ENCODE data around the gene DNAL1.

DNA sequence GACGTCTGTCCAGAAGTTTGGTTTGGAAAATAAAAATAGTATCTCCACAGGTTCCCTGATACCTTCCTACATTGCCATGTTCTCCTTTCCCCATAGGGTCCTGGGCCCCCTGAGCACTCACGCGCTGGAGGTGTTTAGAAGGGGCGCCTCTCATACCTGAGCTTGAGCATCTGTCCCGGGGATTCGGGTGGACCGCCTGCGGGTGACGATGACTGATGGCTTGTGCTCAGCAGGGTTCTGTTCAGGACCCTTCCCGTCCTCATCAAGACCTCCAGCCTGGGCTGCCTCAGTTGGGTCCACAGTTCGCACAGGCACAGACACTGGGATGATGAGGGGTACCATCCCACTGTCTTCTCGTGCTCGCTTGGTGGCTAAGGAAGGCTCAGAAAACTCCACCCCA is 92.1 kb downstream of the DNAL1 start:
- TF ChIP-seq, protein P1, sequence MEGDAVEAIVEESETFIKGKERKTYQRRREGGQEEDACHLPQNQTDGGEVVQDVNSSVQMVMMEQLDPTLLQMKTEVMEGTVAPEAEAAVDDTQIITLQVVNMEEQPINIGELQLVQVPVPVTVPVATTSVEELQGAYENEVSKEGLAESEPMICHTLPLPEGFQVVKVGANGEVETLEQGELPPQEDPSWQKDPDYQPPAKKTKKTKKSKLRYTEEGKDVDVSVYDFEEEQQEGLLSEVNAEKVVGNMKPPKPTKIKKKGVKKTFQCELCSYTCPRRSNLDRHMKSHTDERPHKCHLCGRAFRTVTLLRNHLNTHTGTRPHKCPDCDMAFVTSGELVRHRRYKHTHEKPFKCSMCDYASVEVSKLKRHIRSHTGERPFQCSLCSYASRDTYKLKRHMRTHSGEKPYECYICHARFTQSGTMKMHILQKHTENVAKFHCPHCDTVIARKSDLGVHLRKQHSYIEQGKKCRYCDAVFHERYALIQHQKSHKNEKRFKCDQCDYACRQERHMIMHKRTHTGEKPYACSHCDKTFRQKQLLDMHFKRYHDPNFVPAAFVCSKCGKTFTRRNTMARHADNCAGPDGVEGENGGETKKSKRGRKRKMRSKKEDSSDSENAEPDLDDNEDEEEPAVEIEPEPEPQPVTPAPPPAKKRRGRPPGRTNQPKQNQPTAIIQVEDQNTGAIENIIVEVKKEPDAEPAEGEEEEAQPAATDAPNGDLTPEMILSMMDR (IDR thresholded peaks at IDR 0.05): no peak
- TF ChIP-seq POLR2A (IDR thresholded peaks at IDR 0.05): no peak
